ENCODE measurements around the gene UBLCP1.
"Not testable (repeated sequence)": the region's sequence is repeated elsewhere in the genome, so short reads cannot be mapped to it uniquely, and the experiment has no call there.

Gene UBLCP1, protein sequence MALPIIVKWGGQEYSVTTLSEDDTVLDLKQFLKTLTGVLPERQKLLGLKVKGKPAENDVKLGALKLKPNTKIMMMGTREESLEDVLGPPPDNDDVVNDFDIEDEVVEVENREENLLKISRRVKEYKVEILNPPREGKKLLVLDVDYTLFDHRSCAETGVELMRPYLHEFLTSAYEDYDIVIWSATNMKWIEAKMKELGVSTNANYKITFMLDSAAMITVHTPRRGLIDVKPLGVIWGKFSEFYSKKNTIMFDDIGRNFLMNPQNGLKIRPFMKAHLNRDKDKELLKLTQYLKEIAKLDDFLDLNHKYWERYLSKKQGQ

DNA sequence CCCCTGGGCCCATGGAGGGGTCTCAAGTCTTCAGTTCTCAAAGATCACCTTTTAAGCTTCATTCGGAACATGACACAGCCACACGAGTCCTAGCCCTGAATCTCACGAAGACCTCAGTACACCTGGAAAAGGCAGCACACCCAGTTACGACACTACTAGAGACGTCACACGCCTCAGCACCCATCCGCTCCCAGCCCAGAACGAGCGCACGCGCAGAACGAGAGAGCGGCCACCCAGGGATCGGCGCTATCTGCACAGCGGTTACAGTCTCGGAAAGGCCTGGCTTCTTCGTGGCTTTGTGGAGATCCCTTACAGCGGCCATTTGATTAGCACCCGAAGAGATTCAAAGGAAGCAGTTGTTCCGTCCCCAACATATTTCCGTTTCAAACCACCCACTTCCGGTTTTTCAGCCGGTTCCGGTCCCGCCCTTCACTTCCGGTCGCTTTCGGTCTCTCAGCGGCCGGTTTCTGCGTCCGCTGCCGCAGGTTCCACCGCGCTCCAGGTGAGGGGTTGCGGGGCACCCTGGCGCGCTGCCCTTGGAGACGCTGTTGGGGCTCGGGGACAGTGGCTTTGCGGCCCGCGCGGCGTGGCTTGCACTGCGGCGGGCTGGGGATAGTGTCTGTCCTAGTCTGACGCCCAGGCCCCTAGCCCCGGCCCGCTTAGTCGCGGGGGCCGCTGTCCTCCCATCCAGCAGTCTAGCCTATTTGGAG is at the start of gene UBLCP1:
TSS of gene UBLCP1 (plus strand) at position 432 of the 710 bp plus-strand sequence. CDS start 5,626 bp downstream, outside the sequence.
- DNase-seq = peak; percentile 64 to 74

DNA sequence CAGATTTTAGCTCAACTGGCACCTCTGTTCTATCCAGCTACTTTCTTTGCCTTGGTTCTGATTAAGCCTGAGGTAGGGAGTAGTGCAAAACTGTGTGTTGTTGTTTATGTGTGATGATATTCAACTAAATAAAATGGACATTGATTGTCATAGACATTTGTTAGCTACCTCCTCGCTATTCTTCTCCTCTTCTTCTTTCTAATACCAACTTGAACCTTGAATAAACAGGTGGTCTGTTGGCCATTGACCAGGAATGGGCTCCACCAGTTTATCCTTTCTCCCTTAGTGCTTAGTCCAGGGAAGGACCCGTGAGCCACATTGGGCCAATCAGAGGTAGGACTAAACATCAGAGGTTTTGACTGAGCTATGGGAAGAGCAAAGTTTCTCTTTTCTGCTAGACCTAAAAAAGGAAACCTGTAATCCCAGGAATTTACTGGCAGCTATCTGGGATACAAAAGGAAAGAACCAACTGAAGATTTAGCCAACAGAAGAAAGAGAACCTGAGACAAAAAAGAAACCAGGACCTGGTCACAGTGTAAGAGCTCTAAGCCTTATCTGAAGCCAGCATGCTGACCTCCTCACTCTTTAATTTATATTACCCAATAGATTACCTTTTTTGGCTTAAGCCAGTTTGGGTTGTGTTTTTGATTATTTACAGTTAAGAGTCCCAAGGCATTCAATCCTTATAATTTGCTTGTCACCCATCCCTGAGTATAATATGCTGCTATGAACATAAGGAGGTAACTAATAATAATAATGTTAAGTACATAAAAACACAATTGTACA is 48.4 kb upstream of the UBLCP1 start:
- DNase-seq = no peak

DNA sequence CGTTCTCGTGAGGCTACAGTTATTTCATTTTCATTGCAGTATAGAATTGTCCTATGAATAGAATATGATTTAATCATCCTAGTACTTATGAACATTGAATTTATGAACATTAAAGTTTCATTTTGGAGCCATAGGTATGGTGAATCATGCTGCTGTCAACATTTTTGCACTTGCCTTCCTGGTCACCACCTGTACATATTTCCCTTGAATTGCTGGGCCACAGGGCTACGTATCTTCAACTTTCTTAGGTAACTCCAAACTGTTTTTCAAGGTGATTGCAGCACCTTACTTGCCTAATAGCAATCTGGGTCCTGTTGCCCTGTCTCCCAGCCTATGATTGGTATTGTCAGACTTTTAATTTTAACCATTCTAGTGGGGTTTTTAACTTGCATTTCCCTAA is 47.2 kb upstream of the UBLCP1 start:
- no peak for DNase-seq

DNA sequence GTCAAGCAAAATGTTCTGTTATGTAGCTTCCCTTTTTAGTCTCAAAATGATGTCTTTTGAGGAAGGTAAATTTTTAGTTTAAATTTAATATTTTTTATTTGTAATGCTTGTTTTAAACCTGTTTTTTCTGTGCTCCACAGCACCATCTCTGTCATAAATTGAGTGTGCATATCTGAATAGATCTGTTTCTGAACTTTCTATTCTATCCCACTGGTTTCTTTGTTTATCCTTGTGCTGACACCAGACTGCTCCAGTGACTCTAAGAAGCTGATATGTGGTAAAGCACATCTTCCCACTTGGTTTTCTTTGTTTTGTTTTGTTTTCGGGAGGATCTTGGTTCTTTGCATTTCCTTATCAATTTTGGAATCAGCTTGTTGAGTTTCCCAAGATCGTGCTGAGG is 46.6 kb upstream of the UBLCP1 start:
- DNase-seq = no peak

DNA sequence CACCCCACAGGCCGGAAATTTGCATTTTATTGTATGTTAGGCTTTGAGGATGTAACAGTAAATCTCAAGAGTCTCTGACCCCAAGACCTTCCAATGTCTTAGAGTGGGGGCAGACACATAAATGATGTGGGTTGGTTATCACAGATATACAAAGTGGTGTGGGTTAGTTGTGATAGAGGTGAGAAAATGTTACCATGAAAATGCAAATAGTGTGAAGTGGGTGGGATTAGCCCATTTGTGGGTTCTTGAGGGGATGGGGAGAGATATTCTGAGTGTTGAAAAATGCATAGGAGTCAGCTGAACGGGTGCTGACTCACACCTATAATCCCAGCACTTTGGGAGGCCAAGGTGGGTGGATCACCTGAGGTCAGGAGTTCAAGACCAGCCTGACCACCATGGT is 45.9 kb upstream of the UBLCP1 start:
- no peak for DNase-seq

DNA sequence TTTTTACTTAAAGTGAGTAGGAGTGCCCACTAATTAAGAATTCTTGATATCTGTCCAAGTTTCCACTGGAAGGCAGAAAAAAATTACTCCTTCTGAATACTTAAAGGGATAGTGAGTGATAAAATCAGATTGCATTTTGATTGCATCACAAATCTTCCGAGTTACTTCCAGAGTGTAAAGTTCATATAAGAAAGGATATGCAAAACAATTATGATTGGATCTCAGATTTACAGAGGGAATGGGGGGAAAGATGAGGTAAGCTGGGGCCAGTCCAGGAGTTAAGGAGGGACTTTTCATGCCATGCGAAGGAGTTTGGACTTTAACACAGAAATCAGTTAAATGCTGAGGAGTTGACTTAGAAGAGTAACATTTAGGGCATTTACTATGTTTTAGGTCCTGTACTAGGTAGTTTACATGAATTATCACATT is 44.5 kb upstream of the UBLCP1 start:
- DNase-seq = no peak

DNA sequence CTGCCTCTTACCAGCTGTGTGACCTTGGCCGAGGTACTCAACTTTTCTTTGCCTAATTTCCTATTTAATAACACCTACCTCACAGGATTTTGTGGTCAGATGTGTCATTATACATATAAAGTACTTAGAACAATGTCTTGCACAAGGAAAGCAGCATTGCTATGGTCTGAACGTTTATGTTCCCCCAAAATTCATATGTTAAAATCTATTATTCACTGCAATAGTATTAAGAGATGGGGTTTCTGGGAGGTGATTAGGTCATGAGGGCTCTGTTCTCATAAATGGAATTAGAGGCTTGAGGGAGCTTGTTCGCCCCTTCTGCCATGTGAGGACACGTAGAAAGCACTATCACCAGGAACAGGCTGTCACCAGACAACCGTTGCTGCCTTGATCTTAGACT is 42.9 kb upstream of the UBLCP1 start:
- no peak for DNase-seq

DNA sequence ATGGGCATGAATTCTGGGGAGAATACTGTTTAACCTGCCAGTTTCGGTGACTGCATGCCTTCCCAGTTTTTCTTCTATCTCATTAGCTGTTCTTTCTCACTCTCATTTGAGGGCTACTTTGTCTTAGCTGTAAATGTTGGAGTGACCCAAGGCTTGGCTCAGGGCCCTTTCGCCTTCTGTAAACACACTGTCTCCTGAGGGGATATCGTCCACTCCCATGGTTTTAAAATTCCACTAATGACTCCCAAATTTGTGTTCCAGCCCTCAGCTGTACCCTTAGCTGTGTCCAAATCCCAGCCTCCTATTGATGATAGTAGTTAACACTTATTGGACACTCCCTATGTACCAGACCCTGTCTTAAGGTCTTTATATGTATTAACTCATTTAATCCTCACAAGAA is 39.6 kb upstream of the UBLCP1 start:
- no peak for DNase-seq

DNA sequence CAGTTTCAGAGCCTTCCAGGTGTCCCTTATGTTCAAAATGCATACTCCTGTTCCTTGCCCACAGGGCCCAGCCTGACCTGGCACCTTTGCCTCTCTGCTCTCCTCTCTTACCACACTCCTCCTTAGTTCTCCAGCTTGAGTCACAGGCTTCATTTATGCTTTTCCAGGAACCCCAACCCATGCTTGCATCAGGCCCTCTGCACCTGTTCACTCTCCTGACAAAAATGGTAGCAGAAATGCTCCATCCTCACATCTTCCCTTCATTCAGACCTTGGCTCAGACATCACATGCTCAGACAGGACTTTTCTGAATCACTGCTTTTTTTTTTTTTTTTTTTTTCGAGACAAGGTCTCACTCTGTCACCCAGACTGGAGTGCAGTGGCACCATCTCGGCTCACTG is 38.6 kb upstream of the UBLCP1 start:
- DNase-seq = no peak

DNA sequence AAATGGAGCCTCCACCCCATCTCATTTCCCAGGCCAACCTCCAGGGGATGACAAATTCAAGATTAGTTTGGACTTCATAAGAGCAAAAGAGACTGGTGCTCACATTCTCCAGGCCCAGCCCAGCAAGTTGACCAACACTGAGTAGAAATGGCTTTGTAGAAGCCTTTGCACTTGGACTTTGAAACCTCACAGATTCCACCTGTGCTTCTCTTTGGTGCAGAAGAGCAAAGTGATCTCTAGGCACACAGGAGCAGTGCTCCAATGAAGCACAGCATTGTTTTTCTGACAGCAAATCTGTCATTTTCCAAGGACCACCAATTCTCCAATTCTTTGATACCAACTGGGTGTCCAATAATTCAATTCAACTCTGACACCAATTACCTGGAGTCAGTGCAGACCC is 36.6 kb upstream of the UBLCP1 start:
- DNase-seq = no peak

DNA sequence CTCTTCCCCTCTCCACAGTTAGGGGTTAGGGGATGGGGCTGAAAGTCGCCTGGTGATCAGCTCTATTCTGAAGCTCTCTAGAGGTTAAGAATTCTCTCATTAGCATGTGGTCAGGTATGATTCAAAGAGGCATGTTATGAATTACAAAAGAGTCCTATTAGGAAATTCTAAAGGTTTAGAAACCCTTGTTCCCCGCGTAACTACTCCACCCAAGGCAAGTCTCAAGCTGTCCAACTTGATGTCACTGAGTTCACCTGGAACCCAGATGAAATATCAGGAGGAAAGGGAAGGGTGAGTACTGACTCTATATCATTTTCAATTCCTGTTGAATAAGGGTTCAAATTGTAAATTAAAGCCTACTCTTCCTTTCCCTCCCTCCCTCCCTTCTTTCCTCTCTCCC is 35.6 kb upstream of the UBLCP1 start:
- DNase-seq = no peak

DNA sequence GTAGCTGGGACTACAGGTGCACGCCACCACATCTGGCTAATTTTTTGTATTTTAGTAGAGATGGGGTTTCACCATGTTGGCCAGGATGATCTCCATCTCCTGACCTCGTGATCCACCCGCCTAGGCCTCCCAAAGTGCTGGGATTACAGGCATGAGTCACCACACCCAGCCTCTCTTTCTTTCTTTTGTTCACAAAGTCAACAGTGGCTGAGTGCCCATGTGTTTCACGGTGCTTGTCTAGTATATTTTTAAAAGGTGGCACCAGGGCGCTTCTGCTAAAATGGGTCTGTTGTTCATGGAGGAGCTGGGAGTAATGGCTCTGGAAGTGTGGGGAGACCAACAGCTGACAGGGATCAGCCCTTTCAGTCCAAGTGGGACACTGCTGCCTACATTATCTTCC is 35.0 kb upstream of the UBLCP1 start:
- DNase-seq = not testable (repeated sequence)

DNA sequence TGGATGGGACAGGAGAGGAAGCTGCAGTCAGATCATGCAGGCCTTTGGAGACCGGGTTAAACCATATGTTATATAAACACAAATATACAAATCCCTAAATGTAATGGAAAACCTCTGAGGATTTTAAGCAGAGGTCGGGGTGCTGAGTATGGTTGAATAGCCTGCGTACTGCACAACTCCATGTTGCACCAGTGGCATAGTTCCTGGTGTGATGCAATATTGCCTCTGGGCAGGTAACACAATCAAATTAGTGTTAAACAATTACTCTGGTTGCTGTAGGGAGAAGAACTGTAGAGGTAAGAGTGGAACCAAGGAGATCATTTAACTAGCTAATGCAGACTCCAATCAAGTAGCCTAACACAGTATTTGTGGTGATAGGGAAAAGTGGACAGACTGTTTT is 32.4 kb upstream of the UBLCP1 start:
- no peak for DNase-seq

DNA sequence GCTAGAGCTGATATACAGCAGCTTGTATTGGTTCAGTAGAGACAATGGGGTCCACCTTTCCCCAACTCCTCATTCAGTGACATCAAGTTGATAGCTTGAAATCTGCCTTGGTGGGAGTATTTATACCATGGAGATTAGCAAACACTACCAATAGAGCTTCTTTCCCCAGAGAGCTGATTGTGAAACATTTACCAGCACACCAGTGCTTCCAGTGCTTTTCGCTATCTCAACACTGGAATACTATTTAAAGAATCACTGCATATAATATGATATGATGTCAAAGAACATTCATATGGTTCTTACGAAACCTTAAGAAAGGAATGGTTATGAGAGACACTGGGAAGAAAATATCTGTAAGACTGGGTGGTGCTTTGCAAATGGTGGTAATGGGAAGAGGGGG is 31.9 kb upstream of the UBLCP1 start:
- no peak for DNase-seq

DNA sequence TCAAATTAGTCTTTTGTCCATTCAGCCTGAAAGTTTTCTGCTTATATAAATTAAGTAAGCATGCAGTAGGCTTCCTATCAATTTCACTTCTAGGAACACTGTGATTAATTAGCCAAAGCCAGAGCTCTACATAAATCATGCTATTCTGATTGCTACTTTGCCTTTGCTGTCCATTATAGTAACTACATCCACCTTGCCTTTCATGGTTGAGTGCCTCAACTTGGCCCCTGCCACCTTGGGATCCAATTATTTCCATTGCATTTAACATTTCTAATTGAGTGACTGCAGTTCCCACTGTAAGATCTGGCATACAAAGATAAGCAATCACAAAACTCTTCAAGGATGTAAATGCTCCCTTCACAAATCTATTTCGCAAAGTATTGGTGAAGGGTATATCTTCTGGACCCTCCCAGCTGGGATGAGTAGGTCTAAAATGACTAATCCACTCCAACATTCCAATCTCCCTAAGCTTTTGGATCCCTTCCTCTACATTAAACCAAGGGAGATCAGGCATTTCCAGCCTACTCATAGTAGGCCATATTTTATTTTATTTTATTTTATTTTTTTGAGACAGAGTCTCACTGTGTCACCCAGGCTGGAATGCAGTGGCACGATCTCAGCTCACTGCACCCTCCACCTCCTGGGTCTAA is 27.1 kb upstream of the UBLCP1 start:
- DNase-seq = not testable (repeated sequence)

DNA sequence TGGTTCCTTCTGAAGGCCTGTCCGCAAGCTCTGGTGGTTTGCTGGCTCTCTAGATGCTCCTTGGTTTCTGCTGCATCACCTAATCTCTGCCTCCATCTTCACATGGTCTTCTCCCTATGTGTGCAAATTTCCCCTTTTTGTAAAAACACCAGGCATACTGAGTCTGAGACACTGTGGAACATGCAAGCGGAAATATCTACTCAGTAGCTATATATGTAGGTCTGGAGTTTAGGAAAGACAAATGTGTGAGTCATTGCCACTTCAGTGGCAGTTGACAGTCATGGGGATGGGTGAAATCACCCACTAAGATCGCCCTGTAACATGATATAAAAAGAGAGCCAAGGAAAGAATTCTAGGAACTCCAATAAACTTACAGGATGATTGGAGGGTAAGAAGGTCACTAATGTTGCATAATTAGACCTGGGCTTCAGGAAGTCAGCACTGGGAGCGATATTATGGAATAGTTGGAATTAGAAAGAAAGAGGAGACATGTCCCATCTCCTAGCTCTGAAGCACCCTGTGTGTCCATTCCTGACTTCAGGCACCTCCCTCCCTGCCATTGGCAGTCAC is 22.7 kb upstream of the UBLCP1 start:
- DNase-seq = no peak

DNA sequence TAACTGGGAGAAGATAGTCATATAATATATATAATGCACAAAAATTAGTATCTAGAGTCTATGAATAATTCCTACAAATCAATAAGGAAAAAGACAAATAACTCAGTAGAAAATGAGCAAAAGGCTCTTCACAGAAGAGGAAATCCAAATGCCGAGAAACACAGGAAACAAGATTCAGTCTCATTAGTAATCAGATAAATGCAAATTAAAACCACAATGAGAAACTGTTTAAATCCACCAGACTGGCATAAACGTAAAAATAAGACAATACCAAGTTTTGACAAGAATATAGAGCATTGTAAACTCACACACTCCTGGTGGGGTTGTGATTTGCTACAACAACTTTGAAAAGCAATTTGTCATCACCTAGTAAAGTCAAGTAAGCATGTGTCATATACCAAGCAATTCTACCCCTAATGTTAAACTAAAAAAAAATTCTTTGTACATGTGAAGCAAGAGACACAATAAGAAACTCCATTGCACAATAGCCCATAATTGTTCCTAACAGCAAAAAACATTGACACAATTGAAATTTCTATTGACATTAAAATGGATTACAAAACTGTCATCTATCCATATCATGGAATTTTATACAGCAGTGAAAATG is 21.0 kb upstream of the UBLCP1 start:
- DNase-seq = no peak

DNA sequence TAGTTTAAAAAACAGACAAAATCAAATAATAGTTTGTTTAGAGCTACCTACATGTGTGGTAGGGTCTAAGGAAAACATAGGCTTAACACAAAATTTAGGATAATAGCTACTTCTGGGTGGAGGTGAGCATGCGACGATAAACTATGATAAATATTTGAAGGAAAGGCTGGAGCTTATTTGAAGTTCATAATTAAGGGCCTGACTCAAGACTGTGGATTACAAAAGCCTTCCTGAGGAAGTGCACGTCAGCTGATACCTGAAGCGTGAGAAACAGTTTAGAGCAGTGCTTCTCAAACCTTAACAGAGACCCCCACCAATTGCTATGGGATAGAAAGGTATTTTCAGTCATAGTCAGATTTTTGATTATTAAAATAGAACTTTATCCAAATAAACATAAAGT is 20.4 kb upstream of the UBLCP1 start:
- DNase-seq = no peak

DNA sequence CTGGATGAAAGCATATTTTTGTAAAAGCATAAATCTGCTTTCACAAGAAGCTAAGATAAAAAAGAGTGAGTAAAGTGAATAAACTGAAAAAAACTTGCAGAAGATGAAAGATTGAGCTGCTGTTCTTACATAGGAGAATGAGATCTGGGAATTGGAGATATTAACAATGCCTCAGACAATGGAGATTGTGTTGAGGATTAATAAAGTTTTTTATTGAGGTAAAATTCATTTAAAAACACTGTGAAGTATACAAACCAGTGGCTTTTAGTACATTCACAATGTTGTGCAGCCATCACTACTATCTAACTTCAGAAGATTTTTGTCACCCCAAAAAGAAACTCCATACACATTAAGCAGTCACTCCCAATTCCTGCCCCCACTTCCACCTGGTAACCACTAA is 19.7 kb upstream of the UBLCP1 start:
- DNase-seq = no peak

DNA sequence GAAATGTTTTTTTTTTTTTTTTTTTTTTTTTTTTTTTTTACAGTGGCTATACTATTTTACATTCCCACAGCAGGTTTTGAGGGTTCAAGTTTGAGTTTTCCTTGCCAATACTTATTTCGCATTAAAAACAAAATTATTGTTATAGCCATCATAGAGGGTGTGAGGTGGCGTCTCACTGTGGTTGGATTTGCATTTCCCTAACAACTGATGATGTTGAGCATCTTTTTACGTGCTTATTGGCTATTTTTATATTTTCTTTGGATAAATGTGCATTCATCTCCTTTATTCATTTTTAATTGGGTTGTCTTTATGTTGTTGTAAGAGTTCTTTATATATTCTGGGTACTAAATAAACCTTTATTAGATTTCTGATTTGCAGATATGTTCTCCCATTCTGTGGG is 18.9 kb upstream of the UBLCP1 start:
- no peak for DNase-seq

DNA sequence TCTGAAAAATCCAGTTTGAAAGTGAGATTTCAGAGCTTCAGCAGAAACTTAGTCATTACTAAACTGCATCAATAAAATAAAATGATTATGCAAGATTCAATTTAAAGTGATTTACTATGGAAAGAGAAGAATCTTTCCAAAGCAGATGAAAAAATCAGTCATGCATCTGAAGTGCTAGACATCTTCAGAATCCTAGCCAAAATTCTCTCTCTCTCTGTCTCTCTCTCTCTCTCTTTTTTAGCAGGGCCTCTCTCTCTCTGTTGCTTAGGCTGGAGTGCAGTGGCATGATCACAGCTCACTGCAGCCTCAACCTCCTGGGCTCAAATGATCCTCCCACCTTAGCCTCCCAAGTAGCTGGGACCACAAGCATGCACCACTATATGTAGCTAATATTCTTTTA is 18.2 kb upstream of the UBLCP1 start:
- no peak for DNase-seq

DNA sequence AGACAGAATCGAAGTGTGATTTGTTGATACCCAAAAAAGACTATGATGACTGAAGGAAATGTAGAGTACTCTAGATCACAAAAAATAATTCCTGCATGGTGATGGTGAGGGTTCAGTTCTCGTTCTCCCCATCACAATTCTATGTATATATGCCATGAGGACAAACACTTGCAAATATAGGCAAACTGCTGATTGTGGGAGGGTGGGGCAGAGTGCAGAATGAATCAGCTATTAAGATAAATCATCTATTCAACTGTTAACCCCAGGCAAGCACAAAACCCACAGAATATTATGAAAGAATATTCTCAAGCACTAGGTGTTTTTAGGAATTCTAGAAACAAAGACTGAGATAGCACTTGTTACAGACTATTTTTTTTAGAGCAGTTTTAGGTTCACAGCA is 13.9 kb upstream of the UBLCP1 start:
- no peak for DNase-seq

DNA sequence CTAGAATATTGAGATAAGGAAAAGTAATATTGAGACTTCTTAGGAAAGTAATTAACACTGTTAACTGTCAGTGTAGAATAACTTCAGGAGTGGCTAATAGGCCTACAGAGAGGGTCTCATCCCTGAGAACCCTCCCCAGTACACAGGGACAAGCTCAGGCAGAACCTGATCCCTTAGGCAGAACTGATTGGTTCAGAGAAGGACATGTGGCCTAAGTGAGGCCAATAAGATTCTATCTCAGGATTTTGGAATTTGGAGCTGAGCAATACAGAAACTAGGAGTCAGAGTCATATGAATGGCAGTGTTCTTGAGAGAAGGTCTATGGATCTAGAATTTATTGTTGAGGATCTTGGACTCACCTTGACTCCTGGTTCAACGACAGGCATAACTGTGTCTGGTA is 10.9 kb upstream of the UBLCP1 start:
- no peak for DNase-seq
